Activated CD8-positive, alpha-beta memory T cell treated with anti-CD3 and anti-CD28 coated beads, Interleukin-2, amount 50 U/mL, for 1 hour (primary cell): ENCODE results near the gene DLG5.

Experiments used
- DNase-seq: peaks from one replicate; pipeline ENCODE4 v3.0.0-alpha.2; 2020; ENCODE audit errors: extremely low read depth

Gene DLG5

GRCh38 chr10:77843264-77843663, 83.3 kb downstream of the DLG5 start:
- DNase-seq, result no peak

GRCh38 chr10:77842652-77843212, 83.8 kb downstream of the DLG5 start:
- DNase-seq, result no peak

- DNase-seq, result no peak
Measured at GRCh38 chr10:77841711-77842375, 84.7 kb downstream of the DLG5 start.

- no peak for DNase-seq
Measured at GRCh38 chr10:77840636-77841035, 85.9 kb downstream of the DLG5 start.

- no peak for DNase-seq
Measured at GRCh38 chr10:77837925-77838595, 88.5 kb downstream of the DLG5 start.

- DNase-seq, result peak; percentile 33
Measured at GRCh38 chr10:77837248-77837924, 89.2 kb downstream of the DLG5 start.

- DNase-seq, result peak; percentile 46
Measured at GRCh38 chr10:77836299-77836820, 90.2 kb downstream of the DLG5 start.

- DNase-seq, result no peak
Measured at GRCh38 chr10:77835669-77836086, 90.9 kb downstream of the DLG5 start.

GRCh38 chr10:77834943-77835668, 91.4 kb downstream of the DLG5 start:
- no peak for DNase-seq

- no peak for DNase-seq
Measured at GRCh38 chr10:77834540-77834939, 92.0 kb downstream of the DLG5 start.

GRCh38 chr10:77833792-77834191, 92.8 kb downstream of the DLG5 start:
- DNase-seq, result no peak

GRCh38 chr10:77833225-77833624, 93.3 kb downstream of the DLG5 start:
- DNase-seq, result no peak

GRCh38 chr10:77832238-77832637, 94.3 kb downstream of the DLG5 start:
- DNase-seq, result no peak

GRCh38 chr10:77829356-77829755, 97.2 kb downstream of the DLG5 start:
- no peak for DNase-seq

GRCh38 chr10:77828377-77828776, 98.2 kb downstream of the DLG5 start:
- no peak for DNase-seq

- DNase-seq, result no peak
Measured at GRCh38 chr10:77827366-77827765, 99.2 kb downstream of the DLG5 start.

GRCh38 chr10:77825965-77826364, 100.6 kb downstream of the DLG5 start:
- no peak for DNase-seq

GRCh38 chr10:77824908-77825307, 101.6 kb downstream of the DLG5 start:
- DNase-seq, result no peak

GRCh38 chr10:77823811-77824542, 102.6 kb downstream of the DLG5 start:
- no peak for DNase-seq

GRCh38 chr10:77821551-77821950, 105.0 kb downstream of the DLG5 start:
- no peak for DNase-seq

GRCh38 chr10:77821036-77821435, 105.5 kb downstream of the DLG5 start:
- no peak for DNase-seq
